Upper lobe of left lung (tissue), 6 donors: Measurements from ENCODE around the gene CABCOCO1. TPM values are rescaled to one million over a fixed set of nuclear protein-coding genes. Genes with fewer than 3 reads are reported as not detected.

Source experiments
- ATAC-seq, 2 donors: fragments of 200-7000 bp; cut with Tn5 transposase; one replicate each; pipeline ENCODE4 v1.9.1; 2022; ENCODE audit warnings: mild to moderate bottlenecking in 2 of 2, moderate library complexity in 2 of 2; ENCODE audit not compliant: low FRiP score in 2 of 2
- DNase-seq, 2 donors: peaks; one replicate each; pipeline ENCODE4 v3.0.0-alpha.2; 2019 to 2020
- H3K27ac ChIP-seq, 4 donors: fragments of 200-600 bp; sonication (generic); one replicate each; pipeline ENCODE4 v1.5.1; 2016 to 2019
- H3K27me3 ChIP-seq, 4 donors: fragments of 200-600 bp; sonication (generic); one replicate each; pipeline ENCODE4 v1.5.1; 2017 to 2019
- H3K36me3 ChIP-seq, 4 donors: fragments of 200-600 bp; sonication (generic); one replicate each; pipeline ENCODE4 v1.5.1; 2016 to 2019
- H3K4me1 ChIP-seq, 4 donors: fragments of 200-600 bp; sonication (generic); one replicate each; pipeline ENCODE4 v1.5.1; 2018 to 2019
- H3K4me3 ChIP-seq, 4 donors: fragments of 200-600 bp; sonication (generic); one replicate each; pipeline ENCODE4 v1.5.1; 2017 to 2019; ENCODE audit warnings: mild to moderate bottlenecking in 2 of 4, moderate library complexity in 1 of 4
- H3K9me3 ChIP-seq, 4 donors: fragments of 200-600 bp; sonication (generic); one replicate each; pipeline ENCODE4 v1.5.1; 2018 to 2019
- CTCF ChIP-seq, 6 experiments: fragments of 450-650 bp in 4 of 6; fragments of 200-600 bp in 2 of 6; sonication (generic) in 2 of 6; IDR thresholded peaks; one replicate each; pipeline ENCODE4 v1.5.1; 2016 to 2019; ENCODE audit warnings: antibody characterized with exemption in 6 of 6
- EP300 ChIP-seq, 4 donors: sonication (generic); formaldehyde crosslinking; IDR thresholded peaks; one replicate each; pipeline ENCODE4 v1.5.1; 2017; ENCODE audit warnings: antibody characterized with exemption in 4 of 4, control low read depth in 2 of 4
- POLR2A ChIP-seq, 4 donors: fragments of 450-650 bp; IDR thresholded peaks; one replicate each; pipeline ENCODE4 v1.5.1; 2016 to 2017; ENCODE audit warnings: antibody characterized with exemption in 4 of 4, mild to moderate bottlenecking in 2 of 4
- POLR2AphosphoS5 ChIP-seq, 2 donors: sonication (generic); formaldehyde crosslinking; IDR thresholded peaks; one replicate each; pipeline ENCODE4 v1.5.1; 2017; ENCODE audit warnings: antibody characterized with exemption in 2 of 2
- WGBS, 2 donors: methylation state at CpG; one replicate each; pipeline ENCODE4 v1.1.5; 2017 to 2018; 5-methylcytosine and 5-hydroxymethylcytosine counted together
- total RNA-seq, 6 donors: library from RNA; depleted of rRNA in 4 of 6; stranded (reverse); fragments of >200 nt in 4 of 6; gene quantifications; one replicate each; pipeline versions ENCODE4 v1.1.0 to v1.2.1, GENCODE V29; 2016 to 2021
- donor health status: DM: no; HTN: no; CAD: no; lungs with moderate emphysema.
- donor health status: DM: no; HTN: yes; CAD: no; lungs with severe emphysema.

The CABCOCO1 gene
- total RNA-seq, 6 donors from 2014 or later, result 1.3 to 12.2 (median 2.3) TPM; not detected in 1

DNA sequence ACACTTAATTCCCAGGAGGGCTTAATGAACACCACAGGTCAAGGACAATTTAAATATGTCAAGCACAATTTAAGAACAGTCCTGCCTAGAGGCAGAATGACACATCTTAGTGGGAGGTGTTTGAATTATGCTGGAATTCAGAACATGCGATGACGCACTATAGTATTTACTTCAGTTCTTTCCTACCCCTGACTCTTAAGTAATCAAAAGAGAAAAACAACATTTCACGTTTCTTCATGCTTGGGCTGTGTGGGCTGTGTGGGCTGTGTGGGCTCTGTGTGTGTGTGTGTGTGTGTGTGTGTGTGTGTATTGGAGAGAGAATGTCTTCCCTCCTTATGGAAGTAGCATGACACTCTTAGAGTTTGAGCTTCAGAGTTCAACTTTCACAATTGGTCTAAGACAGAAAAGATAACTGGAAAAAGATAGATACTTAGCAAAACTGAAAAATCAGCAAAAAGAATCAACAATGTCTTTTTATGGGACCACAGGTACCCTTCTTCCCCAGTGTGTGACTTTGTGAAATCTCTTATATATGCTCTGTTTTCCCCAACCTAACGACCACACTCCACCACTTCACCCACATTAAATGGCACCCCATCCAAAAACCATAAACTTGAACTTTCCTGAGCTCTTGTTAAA, 33.7 kb upstream of the CABCOCO1 start:
- TF ChIP-seq EP300 (IDR thresholded peaks at IDR 0.05) (peak in 1 of 4 donors; percentile 60), POLR2AphosphoS5 (IDR thresholded peaks at IDR 0.05) (no peak), CTCF (IDR thresholded peaks at IDR 0.05) (no peak)
- WGBS, 2 donors, result 32 to 55% methylated on average over 4 of the region's 4 CpGs
- H3K4me1 ChIP-seq, result peaks cover 0 to 9% (median 0%) of the 10 kb centered on the region in 4 donors
- H3K36me3 ChIP-seq, result no peaks in the 10 kb centered on the region
- DNase-seq (no peak), ATAC-seq (peak; percentile 84 to 92)
- H3K27me3 ChIP-seq, result no peaks in the 10 kb centered on the region
- H3K4me3 ChIP-seq, result no peak overlapping the region
- H3K27ac ChIP-seq, result peak overlapping the region in 2 of 4 donors; percentile 11 to 46
- H3K9me3 ChIP-seq, result no peaks in the 10 kb centered on the region

DNA sequence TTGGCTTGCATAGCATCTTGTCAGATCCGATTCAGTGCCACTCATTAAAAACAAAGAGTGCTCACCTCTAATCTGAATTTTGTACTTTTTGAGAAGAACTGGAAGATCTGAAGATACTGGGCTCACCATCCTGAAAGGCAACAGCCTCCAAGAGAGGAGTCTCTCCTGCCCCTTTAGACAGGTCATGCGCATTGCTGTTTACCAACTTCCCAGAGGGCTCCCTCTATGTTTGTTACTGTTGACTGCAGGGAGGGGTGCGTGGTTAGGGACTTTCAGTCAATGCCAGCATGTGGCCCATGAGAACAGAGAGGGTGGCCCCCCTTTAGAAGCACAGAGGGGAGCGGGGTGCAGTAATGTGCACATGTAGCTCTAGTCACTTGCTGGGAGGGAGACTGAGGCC, 33.2 kb upstream of the CABCOCO1 start:
- ATAC-seq (no peak), DNase-seq (no peak)
- H3K9me3 ChIP-seq, result no peaks in the 10 kb centered on the region
- H3K27me3 ChIP-seq, result no peaks in the 10 kb centered on the region
- peaks cover 0 to 6% (median 0%) of the 10 kb centered on the region in 4 donors for H3K4me1 ChIP-seq
- peak overlapping the region in 1 of 4 donors; percentile 46 for H3K27ac ChIP-seq
- TF ChIP-seq POLR2A (IDR thresholded peaks at IDR 0.05), result no peak
- no peak for TF ChIP-seq POLR2AphosphoS5 (IDR thresholded peaks at IDR 0.05)
- no peak for TF ChIP-seq CTCF (IDR thresholded peaks at IDR 0.05)
- no peak for TF ChIP-seq EP300 (IDR thresholded peaks at IDR 0.05)
- H3K4me3 ChIP-seq, result no peak overlapping the region
- no peaks in the 10 kb centered on the region for H3K36me3 ChIP-seq
- 91 to 98% methylated on average over 4 of the region's 4 CpGs for WGBS, 2 donors

DNA sequence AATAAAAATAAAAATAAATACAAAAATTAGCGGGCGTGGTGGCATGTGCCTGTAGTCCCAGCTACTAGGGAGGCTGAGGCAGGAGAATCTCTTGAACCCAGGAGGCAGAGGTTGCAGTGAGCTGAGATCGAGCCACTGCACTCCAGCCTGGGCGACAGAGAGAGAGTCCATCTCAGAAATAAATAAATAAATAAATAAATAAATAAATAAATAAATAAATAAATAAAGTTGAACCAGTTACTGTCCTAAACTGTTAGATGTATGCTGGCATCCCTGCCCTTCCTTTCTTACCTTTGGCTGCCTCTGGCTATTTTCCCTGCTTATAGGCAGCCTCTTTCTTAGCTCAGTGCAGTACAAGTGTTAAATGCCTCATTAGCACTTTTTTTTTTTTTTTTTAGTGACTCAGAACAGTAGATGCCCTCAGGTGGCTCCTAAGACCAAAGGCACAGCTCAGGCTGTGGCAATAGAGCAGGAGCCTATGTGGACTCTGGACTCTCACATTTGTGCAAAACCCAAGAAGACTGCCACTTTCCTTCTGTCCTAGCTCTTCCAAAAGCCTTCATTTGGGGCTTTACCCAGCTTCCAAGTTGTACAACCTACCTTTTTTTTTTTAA, 30.6 kb upstream of the CABCOCO1 start:
- Histone ChIP-seq H3K4me3 (no peak overlapping the region), H3K27ac (no peak overlapping the region), H3K9me3 (no peaks in the 10 kb centered on the region), H3K4me1 (peaks cover 0 to 3% (median 0%) of the 10 kb centered on the region in 4 donors), H3K27me3 (no peaks in the 10 kb centered on the region), H3K36me3 (no peaks in the 10 kb centered on the region)
- 95 to 96% methylated on average over 4 of the region's 4 CpGs for WGBS, 2 donors
- TF ChIP-seq POLR2A (IDR thresholded peaks at IDR 0.05) (no peak), POLR2AphosphoS5 (IDR thresholded peaks at IDR 0.05) (no peak), CTCF (IDR thresholded peaks at IDR 0.05) (no peak)
- ATAC-seq, result no peak
- DNase-seq, result no peak

DNA sequence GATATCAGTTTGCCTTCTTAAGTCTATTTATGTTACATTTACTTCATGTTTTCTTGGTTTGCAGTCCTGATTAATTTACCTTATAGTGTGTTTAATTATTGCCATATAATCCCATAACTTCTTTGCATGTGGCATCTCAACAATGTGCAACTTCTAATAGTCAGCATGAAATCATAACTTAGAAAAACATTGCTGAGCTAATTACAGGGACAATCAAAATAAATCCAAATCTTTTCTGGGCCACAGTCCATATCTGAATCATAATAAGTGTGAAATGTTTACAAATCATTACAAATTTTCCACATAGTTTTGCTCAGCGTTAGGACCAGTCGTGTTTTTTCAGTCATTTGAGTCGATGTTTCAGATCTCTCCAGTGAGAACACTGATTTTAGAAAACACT, 29.1 kb upstream of the CABCOCO1 start:
- no peaks in the 10 kb centered on the region for H3K9me3 ChIP-seq
- WGBS, 2 donors, result 41 to 52% methylated on average over 3 of the region's 3 CpGs
- DNase-seq (no peak), ATAC-seq (no peak)
- H3K36me3 ChIP-seq, result no peaks in the 10 kb centered on the region
- H3K4me1 ChIP-seq, result peaks cover 0 to 3% (median 0%) of the 10 kb centered on the region in 4 donors
- H3K4me3 ChIP-seq, result no peak overlapping the region
- no peaks in the 10 kb centered on the region for H3K27me3 ChIP-seq
- H3K27ac ChIP-seq, result no peak overlapping the region
- no peak for TF ChIP-seq CTCF (IDR thresholded peaks at IDR 0.05)
- TF ChIP-seq EP300 (IDR thresholded peaks at IDR 0.05), result no peak
- TF ChIP-seq POLR2A (IDR thresholded peaks at IDR 0.05), result no peak
- no peak for TF ChIP-seq POLR2AphosphoS5 (IDR thresholded peaks at IDR 0.05)

GRCh38 chr10:61634746-61635145, 28.0 kb upstream of the CABCOCO1 start:
- Histone ChIP-seq H3K27me3 (no peaks in the 10 kb centered on the region), H3K4me3 (no peak overlapping the region), H3K27ac (no peak overlapping the region), H3K36me3 (no peaks in the 10 kb centered on the region), H3K4me1 (peaks cover 0 to under 1% (median 0%) of the 10 kb centered on the region in 4 donors), H3K9me3 (no peaks in the 10 kb centered on the region)
- no peak for TF ChIP-seq POLR2A (IDR thresholded peaks at IDR 0.05)
- TF ChIP-seq EP300 (IDR thresholded peaks at IDR 0.05), result no peak
- TF ChIP-seq CTCF (IDR thresholded peaks at IDR 0.05), result no peak
- ATAC-seq (peak in 1 of 2 donors; percentile 41), DNase-seq (no peak)
- 83 to 96% methylated on average over 1 of the region's 1 CpG for WGBS, 2 donors
